Spleen (tissue), 11 donors: ENCODE results near the gene SF3A1. TPM values are rescaled to one million over a fixed set of nuclear protein-coding genes. Genes with fewer than 3 reads are reported as not detected.

Source experiments
- DNase-seq: peaks from one replicate; pipeline ENCODE4 v3.0.0-alpha.2; 2020
- H3K27ac ChIP-seq, 8 donors: fragments of 200-600 bp; sonication (generic) in 7 of 8; 1 replicate in 4 of 8; 2 replicates in 4 of 8; pipeline versions ENCODE4 v1.5.0 to v1.8.0; 2016 to 2021; ENCODE audit warnings: inconsistent platforms in 4 of 8, mild to moderate bottlenecking in 4 of 8, moderate library complexity in 1 of 8
- H3K27me3 ChIP-seq, 7 donors: fragments of 200-600 bp; sonication (generic) in 6 of 7; replicated peaks in 1 of 7; 1 replicate in 4 of 7; 2 replicates in 3 of 7; pipeline versions ENCODE4 v1.5.0 to v1.8.0; 2016 to 2021; ENCODE audit warnings: inconsistent platforms in 3 of 7, mild to moderate bottlenecking in 1 of 7
- H3K36me3 ChIP-seq, 6 donors: fragments of 200-600 bp; sonication (generic) in 5 of 6; 1 replicate in 4 of 6; 2 replicates in 2 of 6; pipeline versions ENCODE4 v1.5.0 to v1.8.0; 2016 to 2021; ENCODE audit warnings: inconsistent platforms in 2 of 6
- H3K4me1 ChIP-seq, 6 donors: fragments of 200-600 bp; sonication (generic) in 5 of 6; 1 replicate in 3 of 6; 2 replicates in 3 of 6; pipeline versions ENCODE4 v1.5.0 to v1.8.0; 2016 to 2021; ENCODE audit warnings: inconsistent platforms in 3 of 6
- H3K4me3 ChIP-seq, 8 donors: fragments of 200-600 bp; sonication (generic) in 7 of 8; 1 replicate in 4 of 8; 2 replicates in 4 of 8; pipeline versions ENCODE4 v1.5.0 to v1.8.0; 2016 to 2021; ENCODE audit warnings: inconsistent platforms in 4 of 8, mild to moderate bottlenecking in 4 of 8, moderate library complexity in 2 of 8
- H3K9me3 ChIP-seq, 8 donors: fragments of 200-600 bp; sonication (generic) in 7 of 8; 1 replicate in 4 of 8; 2 replicates in 4 of 8; pipeline versions ENCODE4 v1.5.0 to v1.8.0; 2016 to 2021; ENCODE audit warnings: inconsistent platforms in 4 of 8
- POLR2A ChIP-seq, 3 donors: fragments of 450-650 bp; IDR thresholded peaks; one replicate each; pipeline ENCODE4 v1.5.1; 2017; ENCODE audit warnings: antibody characterized with exemption in 3 of 3, mild to moderate bottlenecking in 1 of 3
- POLR2AphosphoS5 ChIP-seq, 3 donors: sonication (generic); formaldehyde crosslinking; IDR thresholded peaks; one replicate each; pipeline ENCODE4 v1.5.1; 2017; ENCODE audit warnings: antibody characterized with exemption in 3 of 3
- WGBS, 5 donors: extraction: QIAGEN DNeasy Blood & Tissue Kit in 3 of 5; methylation state at CpG; one replicate each; pipeline versions ENCODE4 v1.1.5 to v1.1.7; 2013 to 2018; 5-methylcytosine and 5-hydroxymethylcytosine counted together
- intact Hi-C: fragments of 100-400 bp; cut with DNase I; formaldehyde crosslinking; loops from one replicate; pipeline ENCODE4 v1.15.0; 2023; ENCODE audit warnings: low total_unique reads
- polyA plus RNA-seq, 3 donors: library from polyadenylated mRNA; stranded (reverse); fragments of 200-250 nt; gene quantifications; one replicate each; pipeline ENCODE4 v1.2.1, GENCODE V29; 2013
- total RNA-seq, 7 donors: library from RNA; depleted of rRNA in 3 of 7; stranded (reverse); fragments of >200 nt in 3 of 7; fragmentation: NEBNext Ultra II Directional in 4 of 7; extraction: Animal tissue kit (Norgen Biotek cat#: 25700) in 4 of 7; gene quantifications; one replicate each; pipeline versions ENCODE4 v1.1.0 to v1.2.1, GENCODE V29; 2016 to 2021
- TF ChIP-seq, protein P1 (sequence below), 11 experiments: fragments of 200-600 bp in 7 of 11; fragments of 450-650 bp in 4 of 11; sonication (generic) in 4 of 11; IDR thresholded peaks in 8 of 11; conservative IDR thresholded peaks in 3 of 11; 1 replicate in 7 of 11; 2 replicates in 4 of 11; pipeline versions ENCODE4 v1.4.0 to v1.8.0; 2016 to 2021; ENCODE audit warnings: antibody characterized with exemption in 11 of 11, inconsistent platforms in 4 of 11, mild to moderate bottlenecking in 1 of 11
- donor health status: healthy with polysubstance abuse.
- donor health status: DM: no; HTN: no; CAD: no; lungs with moderate emphysema.
- donor health status: DM: no; HTN: no; CAD: no.
- donor health status: Bipolar disorder and iron deficiency.
- donor health status: healthy.
- donor health status: DM: no; HTN: no; CAD: no.
- donor health status: DM: yes; HTN: yes; CAD: no.

SF3A1 gene
- total and polyA plus RNA-seq, 10 donors: 14.9 to 223 (median 175) TPM

DNA sequence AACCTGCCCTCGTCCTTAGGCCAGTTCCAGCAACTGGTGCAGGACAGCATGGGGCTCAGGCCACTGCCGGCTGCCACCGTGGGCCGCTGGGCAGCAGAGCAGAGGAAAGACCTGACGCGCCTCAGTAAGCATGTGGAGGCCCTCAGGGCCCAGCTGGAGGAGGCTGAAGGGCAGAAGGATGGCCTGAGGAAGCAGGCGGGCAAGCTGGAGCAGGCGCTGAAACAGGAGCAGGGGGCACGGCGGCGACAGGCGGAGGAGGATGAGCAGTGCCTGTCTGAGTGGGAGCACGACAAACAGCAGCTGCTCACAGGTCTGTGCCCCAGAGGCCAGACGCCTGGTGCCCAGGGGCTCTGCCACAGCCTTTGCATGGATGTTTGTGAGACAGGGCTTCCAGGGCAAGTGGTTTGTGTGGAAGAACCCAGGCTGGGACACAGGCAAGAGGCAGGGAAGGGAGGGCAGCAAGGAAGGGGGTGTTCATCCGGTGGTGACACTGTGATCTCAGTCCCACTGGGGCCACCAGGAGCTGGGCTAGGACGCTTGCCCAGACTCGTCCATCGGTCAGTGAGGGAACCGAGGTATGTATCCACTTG is 14.0 kb upstream of the SF3A1 start:
- H3K9me3 ChIP-seq: no peaks in the 10 kb centered on the region
- no peak for DNase-seq
- intact Hi-C loops: no loop called here
- 80 to 93% (median 89%) methylated on average over 19 of the region's 19 CpGs for WGBS, 5 donors
- no peaks in the 10 kb centered on the region for H3K27me3 ChIP-seq
- no peak overlapping the region for H3K27ac ChIP-seq
- no peak for TF ChIP-seq POLR2A (IDR thresholded peaks at IDR 0.05)
- peak in 1 of 3 donors; percentile 27 for TF ChIP-seq POLR2AphosphoS5 (IDR thresholded peaks at IDR 0.05)
- TF ChIP-seq, protein P1, sequence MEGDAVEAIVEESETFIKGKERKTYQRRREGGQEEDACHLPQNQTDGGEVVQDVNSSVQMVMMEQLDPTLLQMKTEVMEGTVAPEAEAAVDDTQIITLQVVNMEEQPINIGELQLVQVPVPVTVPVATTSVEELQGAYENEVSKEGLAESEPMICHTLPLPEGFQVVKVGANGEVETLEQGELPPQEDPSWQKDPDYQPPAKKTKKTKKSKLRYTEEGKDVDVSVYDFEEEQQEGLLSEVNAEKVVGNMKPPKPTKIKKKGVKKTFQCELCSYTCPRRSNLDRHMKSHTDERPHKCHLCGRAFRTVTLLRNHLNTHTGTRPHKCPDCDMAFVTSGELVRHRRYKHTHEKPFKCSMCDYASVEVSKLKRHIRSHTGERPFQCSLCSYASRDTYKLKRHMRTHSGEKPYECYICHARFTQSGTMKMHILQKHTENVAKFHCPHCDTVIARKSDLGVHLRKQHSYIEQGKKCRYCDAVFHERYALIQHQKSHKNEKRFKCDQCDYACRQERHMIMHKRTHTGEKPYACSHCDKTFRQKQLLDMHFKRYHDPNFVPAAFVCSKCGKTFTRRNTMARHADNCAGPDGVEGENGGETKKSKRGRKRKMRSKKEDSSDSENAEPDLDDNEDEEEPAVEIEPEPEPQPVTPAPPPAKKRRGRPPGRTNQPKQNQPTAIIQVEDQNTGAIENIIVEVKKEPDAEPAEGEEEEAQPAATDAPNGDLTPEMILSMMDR (IDR thresholded peaks at IDR 0.05 in 8 of 11, conservative IDR thresholded peaks at IDR 0.05 in 3 of 11): no peak
- H3K4me3 ChIP-seq: no peak overlapping the region
- peaks cover 0 to 35% (median 22%) of the 10 kb centered on the region in 6 donors for H3K4me1 ChIP-seq
- H3K36me3 ChIP-seq: peaks cover 0 to 13% (median 0%) of the 10 kb centered on the region in 6 donors

DNA sequence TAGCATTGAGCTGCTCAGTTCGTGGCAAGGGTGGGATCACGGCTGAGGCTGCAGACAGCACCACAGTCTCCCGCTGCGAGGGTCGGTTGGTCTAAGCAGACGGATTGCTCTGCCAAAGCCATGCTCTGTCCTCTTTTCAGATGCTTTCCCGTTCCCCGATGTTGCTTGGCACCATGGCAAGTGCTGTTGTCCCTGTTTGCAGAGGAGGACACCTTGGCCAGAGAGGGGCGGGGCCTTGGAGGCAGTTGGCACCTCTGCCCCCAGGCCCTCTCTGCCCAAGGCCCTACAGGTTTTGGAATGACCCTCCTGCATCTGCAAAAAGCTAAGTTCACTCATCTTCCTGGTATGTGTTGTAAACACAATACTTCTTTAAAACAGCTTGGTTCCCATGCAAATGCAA is 11.7 kb upstream of the SF3A1 start:
- Histone ChIP-seq H3K4me1 (peaks cover 0 to 15% (median 10%) of the 10 kb centered on the region in 6 donors), H3K36me3 (peaks cover 0 to 14% (median 0%) of the 10 kb centered on the region in 6 donors), H3K4me3 (no peak overlapping the region), H3K27ac (no peak overlapping the region), H3K9me3 (no peaks in the 10 kb centered on the region), H3K27me3 (no peaks in the 10 kb centered on the region)
- intact Hi-C loops: no loop called here
- WGBS, 5 donors: 89 to 94% (median 93%) methylated on average over 6 to 9 of the region's 9 CpGs
- TF ChIP-seq POLR2A (IDR thresholded peaks at IDR 0.05) (no peak), POLR2AphosphoS5 (IDR thresholded peaks at IDR 0.05) (no peak)
- TF ChIP-seq, protein P1 (IDR thresholded peaks at IDR 0.05 in 8 of 11, conservative IDR thresholded peaks at IDR 0.05 in 3 of 11): no peak
- no peak for DNase-seq

GRCh38 chr22:30365891-30366290 is 9.2 kb upstream of the SF3A1 start:
- H3K4me1 ChIP-seq: no peaks in the 10 kb centered on the region
- H3K27ac ChIP-seq: no peak overlapping the region
- TF ChIP-seq POLR2A (IDR thresholded peaks at IDR 0.05) (no peak), POLR2AphosphoS5 (IDR thresholded peaks at IDR 0.05) (no peak)
- TF ChIP-seq, protein P1 (IDR thresholded peaks at IDR 0.05 in 8 of 11, conservative IDR thresholded peaks at IDR 0.05 in 3 of 11): no peak
- 93 to 96% (median 93%) methylated on average over 5 to 18 of the region's 18 CpGs for WGBS, 5 donors
- peaks cover 0 to 28% (median 0%) of the 10 kb centered on the region in 6 donors for H3K36me3 ChIP-seq
- intact Hi-C loops: no loop called here
- no peaks in the 10 kb centered on the region for H3K27me3 ChIP-seq
- no peak for DNase-seq
- no peak overlapping the region for H3K4me3 ChIP-seq
- no peaks in the 10 kb centered on the region for H3K9me3 ChIP-seq

GRCh38 chr22:30362651-30363281 is 6.1 kb upstream of the SF3A1 start:
- Histone ChIP-seq H3K4me1 (peaks cover 0 to 4% (median 3%) of the 10 kb centered on the region in 6 donors), H3K4me3 (no peak overlapping the region), H3K9me3 (no peaks in the 10 kb centered on the region), H3K36me3 (peaks cover 0 to 28% (median 0%) of the 10 kb centered on the region in 6 donors), H3K27me3 (no peaks in the 10 kb centered on the region), H3K27ac (no peak overlapping the region)
- TF ChIP-seq, protein P1 (IDR thresholded peaks at IDR 0.05 in 8 of 11, conservative IDR thresholded peaks at IDR 0.05 in 3 of 11): no peak
- TF ChIP-seq POLR2A (IDR thresholded peaks at IDR 0.05) (no peak), POLR2AphosphoS5 (IDR thresholded peaks at IDR 0.05) (no peak)
- no peak for DNase-seq
- WGBS, 5 donors: 73 to 83% (median 80%) methylated on average over 6 to 7 of the region's 7 CpGs
- intact Hi-C loops: no loop called here
